ENCODE data around the gene ALKBH5. TPM values are rescaled to one million over a fixed set of nuclear protein-coding genes. Genes with fewer than 3 reads are reported as not detected.

The ALKBH5 gene
- total RNA-seq, 1 donor from 2014 or later = 168 TPM

DNA sequence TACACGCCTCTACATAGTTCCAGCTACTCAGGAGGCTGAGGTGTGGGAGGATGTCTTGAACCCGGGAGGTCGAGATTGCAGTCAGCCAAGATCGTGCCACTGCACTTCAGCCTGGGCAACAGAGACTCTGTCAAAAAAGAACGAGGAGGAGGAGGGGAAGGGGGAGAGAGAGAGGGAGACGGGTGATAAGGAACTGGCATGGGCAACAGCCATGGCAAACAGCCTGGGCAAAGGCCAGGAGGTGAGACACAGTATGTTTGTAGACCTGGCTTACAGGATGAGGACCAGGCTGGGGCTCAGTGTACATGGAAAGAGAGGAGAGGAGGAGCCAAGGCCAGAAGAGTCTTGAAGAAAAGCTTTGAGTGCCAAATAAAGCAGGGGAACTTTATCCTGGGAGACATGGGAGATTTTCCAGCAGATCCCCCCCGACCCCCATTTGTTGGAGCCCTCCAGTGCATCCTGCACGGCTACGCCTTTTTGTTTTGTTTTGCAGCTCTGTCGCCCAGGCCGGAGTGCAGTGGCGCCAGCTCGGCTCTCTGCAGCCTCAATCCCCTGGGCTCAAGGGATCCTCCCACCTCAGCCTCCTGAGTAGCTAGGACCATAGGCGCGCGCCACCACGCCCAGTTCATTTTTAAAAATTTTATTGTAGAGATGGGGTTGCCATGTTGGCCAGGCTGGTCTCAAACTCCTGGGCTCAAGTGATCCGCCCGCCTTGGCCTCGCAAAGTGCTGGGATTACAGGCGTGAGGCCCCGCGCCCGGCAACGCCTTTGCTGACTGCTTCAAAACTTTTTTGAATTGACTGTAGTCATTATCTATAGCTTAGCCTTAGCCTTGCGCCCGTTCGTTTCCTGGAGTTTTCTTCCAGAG lies 1.3 kb upstream of the ALKBH5 start:
- no peak for DNase-seq (ENCODE audit: low spot score)
- intact Hi-C loops (cut with DNase I) = no loop called here

DNA sequence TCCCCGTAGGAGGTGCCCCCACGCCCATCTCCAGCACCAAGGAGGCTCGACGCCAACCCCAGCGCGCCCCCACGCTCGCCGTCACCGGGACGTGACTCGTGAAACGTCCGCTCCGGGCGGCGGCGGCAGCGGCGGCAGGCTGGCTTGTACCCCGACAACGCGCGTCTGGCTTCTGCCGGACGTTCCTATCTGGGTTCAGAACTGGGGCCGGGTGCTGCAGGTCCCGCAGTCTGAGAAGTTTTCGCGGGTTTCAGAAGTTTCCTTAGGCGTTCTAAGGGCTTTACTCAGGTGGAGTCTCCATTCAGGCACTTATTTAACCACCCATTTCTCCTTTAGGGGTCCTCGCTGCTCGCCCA lies 672 bp upstream of the ALKBH5 start:
- DNase-seq (ENCODE audit: low spot score) = peak; percentile 92
- intact Hi-C loops (cut with DNase I) = no loop called here

DNA sequence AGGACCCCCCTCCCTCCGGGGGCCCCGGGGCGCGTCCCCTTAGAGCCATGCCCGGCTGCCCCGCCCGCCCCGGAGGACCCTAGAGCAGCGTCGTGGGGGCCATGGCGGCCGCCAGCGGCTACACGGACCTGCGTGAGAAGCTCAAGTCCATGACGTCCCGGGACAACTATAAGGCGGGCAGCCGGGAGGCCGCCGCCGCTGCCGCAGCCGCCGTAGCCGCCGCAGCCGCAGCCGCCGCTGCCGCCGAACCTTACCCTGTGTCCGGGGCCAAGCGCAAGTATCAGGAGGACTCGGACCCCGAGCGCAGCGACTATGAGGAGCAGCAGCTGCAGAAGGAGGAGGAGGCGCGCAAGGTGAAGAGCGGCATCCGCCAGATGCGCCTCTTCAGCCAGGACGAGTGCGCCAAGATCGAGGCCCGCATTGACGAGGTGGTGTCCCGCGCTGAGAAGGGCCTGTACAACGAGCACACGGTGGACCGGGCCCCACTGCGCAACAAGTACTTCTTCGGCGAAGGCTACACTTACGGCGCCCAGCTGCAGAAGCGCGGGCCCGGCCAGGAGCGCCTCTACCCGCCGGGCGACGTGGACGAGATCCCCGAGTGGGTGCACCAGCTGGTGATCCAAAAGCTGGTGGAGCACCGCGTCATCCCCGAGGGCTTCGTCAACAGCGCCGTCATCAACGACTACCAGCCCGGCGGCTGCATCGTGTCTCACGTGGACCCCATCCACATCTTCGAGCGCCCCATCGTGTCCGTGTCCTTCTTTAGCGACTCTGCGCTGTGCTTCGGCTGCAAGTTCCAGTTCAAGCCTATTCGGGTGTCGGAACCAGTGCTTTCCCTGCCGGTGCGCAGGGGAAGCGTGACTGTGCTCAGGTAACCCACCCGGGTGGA lies 759 bp downstream of the ALKBH5 start:
- DNase-seq (ENCODE audit: low spot score) = peak; percentile 81
- intact Hi-C loops (cut with DNase I) = loop anchor here (2.0 kb wide), 1 partner anchor 76 kb away; the partner anchor contains the start of gene MIEF2

DNA sequence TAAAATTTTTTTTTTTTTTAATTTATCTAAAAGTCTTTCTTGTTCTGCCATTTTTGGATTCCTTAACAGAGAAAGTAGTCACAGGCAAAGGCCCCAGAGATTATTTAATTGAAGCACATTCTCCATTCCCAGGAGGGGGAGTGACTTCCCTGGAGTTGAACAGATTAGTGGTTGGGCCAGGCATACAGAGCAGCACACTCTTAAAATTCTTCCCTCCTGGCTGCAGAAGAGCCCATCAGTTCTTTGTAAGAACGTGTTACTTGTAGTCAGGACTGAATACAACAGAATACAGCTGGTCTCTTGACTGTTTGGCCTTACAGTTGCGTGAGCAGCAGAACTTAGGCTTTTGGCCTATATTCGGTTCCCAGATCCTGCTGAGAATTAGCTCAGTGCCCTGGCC lies 1.8 kb downstream of the ALKBH5 start:
- intact Hi-C loops (cut with DNase I) = loop anchor here (2.0 kb wide), 1 partner anchor 75 kb away; the partner anchor contains the start of gene MIEF2
- no peak for DNase-seq (ENCODE audit: low spot score)

DNA sequence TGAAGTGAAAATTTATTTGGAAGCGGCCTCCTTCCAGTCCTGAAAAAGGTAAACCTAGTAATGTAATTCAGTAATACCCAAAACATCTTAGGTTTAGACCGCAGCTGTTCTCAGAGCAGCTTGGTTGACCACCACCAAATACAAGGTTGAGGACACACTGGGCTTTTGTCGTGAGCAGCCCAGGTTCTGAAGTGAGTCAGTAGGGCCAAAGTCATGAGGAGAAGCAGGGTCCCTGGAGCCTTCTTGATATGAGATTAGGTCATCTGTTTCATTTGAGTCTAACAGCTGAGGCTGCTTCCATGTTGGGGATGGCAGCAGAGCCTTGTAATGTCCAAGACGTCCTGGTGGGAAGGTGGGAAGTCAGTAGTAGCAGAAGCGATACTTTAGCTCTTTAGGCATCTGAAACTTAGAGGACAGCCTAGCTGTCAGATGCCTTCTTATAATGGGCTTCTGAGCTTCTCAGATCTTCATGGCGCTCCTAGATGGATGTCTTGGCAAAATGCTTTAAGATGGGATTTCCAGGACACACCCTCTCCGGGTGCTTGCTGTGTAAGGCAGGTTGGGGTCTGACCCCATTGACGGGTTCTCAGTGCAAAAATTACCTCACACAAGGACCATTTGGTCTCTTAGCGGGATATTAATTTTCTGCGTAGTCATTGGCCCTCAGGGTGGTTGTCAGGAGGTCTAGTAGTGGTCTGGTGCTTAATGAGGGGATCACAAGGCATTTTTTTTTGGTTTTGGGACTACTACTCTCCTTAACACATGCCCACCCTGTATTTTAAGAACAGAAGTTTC lies 2.4 kb downstream of the ALKBH5 start:
- intact Hi-C loops (cut with DNase I) = loop anchor here (2.0 kb wide), 1 partner anchor 75 kb away; the partner anchor contains the start of gene MIEF2

DNA sequence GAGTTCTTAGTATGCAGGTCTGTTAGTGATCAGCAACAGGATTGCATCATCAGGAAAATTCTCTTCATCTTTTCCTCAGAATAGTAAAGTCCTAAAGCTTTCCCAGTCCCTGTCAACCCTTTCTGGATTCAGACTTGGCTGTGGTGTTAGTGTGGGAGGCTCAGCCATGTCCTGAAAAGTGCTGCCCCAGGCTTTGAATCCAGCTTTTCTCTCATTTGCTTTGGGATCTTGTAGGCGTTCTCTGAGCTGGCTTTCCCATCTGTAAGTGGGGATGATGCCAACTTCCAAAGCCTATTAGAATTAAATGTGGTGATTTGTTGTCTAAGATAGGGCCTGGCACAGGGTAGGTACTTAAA lies 3.0 kb downstream of the ALKBH5 start:
- no peak for DNase-seq (ENCODE audit: low spot score)
- intact Hi-C loops (cut with DNase I) = no loop called here

More for the DNA sequence above, 2.4 kb downstream of the ALKBH5 start:
- no peak for DNase-seq (ENCODE audit: low spot score)

DNA sequence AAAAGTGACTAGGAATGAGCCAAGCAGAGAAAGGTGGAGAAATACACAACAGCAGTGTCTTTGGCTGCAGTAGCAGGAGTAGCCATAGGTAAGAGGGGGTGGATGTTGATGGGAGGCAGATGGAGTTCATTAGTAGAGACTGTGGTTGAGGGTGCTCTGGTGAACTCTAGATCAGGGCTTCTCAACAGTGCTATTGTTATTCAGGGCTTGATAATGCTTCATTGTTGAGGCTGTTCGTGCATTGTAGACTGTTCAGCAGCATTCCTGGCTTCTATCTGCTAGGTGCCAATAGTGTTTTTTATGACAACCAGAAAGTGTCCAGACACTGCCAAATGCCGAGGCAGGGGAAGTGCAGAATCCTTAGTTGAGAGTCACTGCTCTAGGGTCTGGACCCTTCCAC lies 3.6 kb downstream of the ALKBH5 start:
- intact Hi-C loops (cut with DNase I) = no loop called here
- DNase-seq (ENCODE audit: low spot score) = no peak

DNA sequence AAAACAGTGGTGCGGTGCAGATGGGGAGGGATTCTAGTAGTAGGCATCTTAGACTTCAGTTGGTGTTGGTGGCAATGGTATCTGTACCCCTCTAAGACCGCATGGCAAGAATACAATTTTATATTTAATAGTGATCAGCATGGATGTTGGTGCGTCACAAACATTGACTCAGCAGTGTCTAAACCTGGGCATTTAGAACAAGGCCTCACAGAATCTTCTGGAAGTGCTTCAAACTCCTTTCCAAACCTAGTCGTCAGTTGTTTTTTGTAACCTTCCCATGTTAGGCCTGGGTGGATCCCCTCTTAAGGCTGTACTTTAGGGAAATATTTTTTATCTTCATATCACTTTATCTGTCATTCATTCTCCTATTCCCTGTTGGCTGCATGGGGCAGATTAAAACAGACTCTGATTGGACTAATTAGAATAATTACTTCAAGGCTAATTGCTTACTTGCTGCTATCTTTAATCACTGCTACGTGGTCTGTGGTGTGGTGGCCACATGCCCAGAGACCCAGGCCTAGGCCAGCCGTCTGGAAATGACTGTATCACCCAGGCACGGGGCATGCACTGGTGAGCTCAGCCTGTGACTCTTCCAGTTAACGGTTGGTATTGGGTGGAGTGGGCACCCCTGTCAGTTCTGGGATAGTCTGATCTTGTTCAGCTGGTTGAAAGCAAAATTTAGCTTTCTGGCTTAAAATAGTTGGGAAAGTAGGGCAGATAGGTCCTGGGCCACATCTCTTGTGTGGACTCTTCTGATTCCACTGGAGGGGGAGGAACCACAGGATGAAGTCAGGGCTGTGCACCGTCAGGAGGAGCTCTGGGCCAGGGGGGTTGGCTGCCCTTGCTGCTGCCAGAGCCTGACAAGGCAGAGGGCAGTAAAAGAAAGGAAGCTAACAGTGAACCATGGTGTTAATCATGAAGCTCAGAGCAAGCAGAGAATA lies 4.5 kb downstream of the ALKBH5 start:
- no peak for DNase-seq (ENCODE audit: low spot score)
- intact Hi-C loops (cut with DNase I) = no loop called here

DNA sequence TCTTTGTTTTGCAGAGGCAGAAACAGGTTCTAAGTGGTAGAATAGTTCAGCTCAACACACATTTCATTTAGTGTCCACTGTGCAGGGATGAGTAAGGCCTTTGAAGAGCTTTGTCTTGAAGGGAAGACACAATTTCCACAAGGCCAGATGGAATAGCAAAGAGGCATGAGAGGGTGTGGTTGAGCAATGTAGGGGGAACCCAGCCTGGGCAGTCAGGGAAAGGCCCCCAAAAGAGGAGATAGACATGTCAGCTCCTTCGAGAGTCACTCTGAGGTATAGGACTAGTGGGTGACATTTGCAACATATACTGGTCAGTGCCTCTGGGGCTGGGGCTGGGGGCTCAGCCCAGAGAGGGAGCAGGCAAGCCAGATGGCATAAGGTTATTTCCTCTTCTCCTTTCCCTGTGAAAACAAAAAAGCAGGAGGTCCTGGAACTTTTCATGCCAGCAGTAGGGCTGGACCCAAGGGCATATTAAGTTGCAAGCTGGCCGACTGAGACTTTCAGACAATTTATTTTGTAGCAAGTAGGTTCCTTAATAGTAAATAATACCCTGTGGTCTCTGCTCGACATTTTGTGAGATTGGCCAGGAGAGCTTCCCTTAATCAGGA lies 7.1 kb downstream of the ALKBH5 start:
- DNase-seq (ENCODE audit: low spot score) = no peak
- intact Hi-C loops (cut with DNase I) = no loop called here

DNA sequence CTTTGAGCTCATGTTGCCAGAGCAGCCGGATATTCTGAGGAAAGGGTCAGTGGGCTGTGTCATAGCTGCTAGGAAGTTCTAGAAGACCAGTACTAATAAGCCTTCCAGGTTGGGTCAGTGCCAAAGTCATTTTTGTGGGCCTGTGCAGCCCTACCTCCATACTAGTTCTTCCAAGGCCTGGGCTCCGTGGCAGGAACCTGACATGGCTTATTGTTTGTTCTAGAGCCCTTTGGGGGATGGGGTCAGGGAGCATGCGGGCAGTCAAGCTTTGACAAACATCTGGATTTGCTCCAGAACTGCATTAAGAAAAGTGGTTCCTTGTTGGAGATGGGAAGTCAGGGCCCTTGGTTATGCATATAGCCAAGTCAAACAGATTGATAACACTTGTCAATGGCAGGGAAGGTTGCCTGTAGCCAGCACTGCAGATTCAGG lies 7.6 kb downstream of the ALKBH5 start:
- no peak for DNase-seq (ENCODE audit: low spot score)
- intact Hi-C loops (cut with DNase I) = no loop called here

DNA sequence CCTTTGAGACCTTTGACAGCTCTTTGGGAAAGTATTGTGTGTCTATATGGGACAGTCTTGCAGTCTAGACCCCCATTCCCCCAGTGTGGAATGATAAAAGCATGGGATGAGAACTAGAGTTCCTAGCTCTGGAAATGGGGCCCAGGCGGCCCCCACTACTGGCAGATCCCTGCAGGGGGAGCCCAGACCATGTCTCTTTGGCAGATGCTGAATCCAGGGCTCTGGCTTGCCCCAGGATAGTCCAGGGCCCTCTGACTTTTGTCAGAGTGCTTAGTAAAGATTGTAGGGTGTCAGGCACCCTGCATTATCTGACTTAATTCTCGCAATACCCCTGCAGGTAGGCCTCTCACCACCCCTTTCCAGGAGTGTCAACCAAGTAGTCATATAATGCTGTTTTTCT lies 8.3 kb downstream of the ALKBH5 start:
- intact Hi-C loops (cut with DNase I) = no loop called here
- no peak for DNase-seq (ENCODE audit: low spot score)

DNA sequence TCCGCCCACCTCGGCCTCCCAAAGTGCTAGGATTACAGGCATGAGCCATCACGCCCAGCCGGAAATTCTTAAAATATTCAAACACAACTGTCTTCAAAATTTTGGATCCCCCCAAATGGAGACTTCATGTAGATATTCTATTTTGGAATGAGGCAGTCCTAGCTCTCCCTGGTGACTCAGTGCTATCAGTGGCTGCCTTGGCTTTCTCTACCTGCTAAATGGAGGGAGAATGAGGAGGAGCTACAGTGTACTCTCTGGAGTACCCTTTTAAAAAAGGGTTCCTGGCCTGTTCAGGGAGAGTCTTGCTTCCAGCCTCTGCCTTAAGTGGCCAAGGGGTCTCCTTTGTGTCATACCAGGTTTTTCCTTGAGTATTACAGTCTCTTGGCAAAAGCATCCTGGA lies 10.8 kb downstream of the ALKBH5 start:
- intact Hi-C loops (cut with DNase I) = no loop called here
- no peak for DNase-seq (ENCODE audit: low spot score)

DNA sequence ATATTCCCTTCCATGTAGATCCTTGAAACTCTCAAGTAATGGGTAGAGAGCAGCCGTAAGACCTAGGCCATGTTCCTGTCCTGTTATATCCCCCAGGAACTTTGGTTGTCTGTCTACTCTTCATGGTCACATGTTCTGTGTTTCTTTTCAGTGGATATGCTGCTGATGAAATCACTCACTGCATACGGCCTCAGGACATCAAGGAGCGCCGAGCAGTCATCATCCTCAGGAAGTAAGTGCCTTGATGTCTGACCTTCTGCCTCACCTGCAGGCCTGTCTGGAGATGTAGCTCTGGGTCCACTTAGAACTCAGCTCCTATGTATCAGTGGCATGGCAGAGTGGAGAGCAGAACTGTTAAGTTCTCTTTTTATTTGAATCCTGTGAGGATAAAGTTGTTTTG lies 11.2 kb downstream of the ALKBH5 start:
- intact Hi-C loops (cut with DNase I) = no loop called here
- DNase-seq (ENCODE audit: low spot score) = no peak

DNA sequence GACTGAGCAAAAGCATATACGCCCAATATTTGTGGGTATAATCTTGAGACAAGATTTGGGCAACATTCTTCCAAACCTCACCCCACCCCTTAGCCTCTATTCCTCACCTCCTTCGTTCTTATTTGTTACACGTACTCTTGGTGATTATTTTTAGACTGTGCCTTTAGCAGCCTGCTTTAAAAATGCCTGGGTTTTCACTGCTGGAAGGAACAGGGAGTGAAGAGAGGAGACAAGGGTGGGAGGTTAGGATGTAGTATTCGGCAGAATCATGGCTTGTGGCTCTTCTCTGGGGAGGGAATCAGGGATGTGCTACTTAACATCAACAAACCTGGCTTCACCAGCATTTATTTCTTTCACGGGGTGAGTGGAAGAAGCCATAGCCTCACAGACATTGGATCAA lies 11.6 kb downstream of the ALKBH5 start:
- intact Hi-C loops (cut with DNase I) = no loop called here
- no peak for DNase-seq (ENCODE audit: low spot score)

DNA sequence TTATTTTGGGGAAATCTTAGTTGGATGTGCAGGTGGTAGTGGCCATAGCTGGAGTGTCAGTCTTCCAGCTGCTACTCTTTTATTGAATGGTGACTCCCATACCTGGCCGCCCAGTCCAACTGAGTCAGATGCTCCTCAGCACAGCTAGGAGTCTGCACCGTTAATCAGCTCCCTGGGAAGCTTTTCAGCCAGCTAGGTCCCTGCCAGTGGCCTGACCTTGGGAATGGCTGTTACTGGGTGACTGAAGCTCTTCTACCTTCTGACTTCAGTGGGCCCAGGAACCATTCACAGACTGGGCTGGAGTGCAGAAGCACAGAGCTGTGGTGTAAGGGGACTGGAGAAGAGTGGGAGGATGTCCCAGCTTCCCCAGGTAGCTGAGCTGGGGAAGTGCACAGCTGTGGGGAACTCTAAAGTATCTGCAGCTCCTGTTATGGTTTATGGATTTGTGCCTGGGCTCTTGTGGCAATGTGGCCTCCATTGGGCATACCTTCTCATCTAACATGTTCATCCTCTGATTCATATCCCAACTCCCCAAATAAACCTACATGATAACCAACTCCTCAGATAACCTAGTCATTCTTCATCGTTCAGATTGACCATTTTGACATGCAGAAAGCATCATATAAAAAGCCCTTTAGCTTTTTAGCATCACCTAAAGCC lies 14.0 kb downstream of the ALKBH5 start:
- no peak for DNase-seq (ENCODE audit: low spot score)
- intact Hi-C loops (cut with DNase I) = no loop called here

DNA sequence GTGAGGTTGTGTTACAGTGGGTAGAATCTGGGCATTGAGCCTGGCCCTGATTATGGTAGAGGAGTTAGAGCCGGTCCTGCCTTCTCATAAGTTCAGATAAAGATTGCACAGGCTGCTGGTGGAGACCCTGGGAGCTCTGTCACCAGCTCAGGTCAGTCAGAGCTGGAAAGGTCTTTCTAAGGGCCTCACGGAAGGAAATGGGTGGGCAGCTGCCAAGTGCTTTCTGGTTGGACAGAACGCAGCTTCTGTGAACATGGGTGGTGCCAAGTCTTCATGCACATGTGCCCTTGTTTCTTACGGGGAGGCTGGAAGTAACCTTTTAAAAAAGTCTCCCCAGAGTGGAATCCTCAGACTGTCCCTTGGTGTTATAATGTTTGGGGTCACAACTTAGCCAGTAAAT lies 14.9 kb downstream of the ALKBH5 start:
- no peak for DNase-seq (ENCODE audit: low spot score)
- intact Hi-C loops (cut with DNase I) = no loop called here

DNA sequence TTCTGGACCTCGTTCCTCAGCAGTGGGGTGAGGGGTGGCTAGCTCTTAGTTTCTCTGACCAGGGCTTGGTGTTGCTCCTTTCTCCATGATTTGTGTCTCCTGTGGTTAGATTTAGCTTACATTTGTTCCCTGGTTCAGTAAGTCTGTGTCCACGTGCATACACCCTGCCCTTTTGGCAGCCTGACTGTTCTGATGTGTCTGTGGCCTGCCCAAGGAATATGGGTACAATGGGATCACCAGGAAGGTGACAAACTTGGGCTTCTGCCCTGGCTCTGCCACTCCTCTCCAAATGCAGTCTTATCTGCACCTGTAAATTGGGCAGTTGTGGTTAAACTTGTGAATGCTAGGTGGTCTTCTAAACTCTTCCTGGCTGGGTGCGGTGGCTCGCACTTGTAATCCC lies 17.5 kb downstream of the ALKBH5 start:
- intact Hi-C loops (cut with DNase I) = no loop called here

DNA sequence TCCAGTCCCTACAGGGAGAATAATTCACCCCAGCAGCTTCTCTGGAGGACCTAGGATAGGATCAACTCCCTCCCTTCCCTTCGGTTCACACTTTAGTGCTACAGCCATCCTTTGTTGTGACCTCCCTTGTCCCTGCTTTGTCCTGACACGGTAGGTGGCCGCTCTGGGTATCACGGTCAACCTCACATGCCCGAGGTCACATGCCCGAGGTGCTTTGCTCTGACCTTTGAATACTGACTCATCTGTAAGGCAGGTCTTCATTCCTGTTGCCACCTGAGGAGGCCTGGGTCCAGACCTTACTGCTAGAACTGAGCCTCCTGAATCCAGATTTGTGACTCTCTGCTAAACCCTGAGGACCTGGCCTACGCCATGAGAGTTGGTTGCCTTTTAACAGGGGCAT lies 19.7 kb downstream of the ALKBH5 start:
- no peak for DNase-seq (ENCODE audit: low spot score)
- intact Hi-C loops (cut with DNase I) = no loop called here

More for the DNA sequence above, 17.5 kb downstream of the ALKBH5 start:
- no peak for DNase-seq (ENCODE audit: low spot score)
